ENCODE results near the gene NTSR2.

NTSR2 gene

DNA sequence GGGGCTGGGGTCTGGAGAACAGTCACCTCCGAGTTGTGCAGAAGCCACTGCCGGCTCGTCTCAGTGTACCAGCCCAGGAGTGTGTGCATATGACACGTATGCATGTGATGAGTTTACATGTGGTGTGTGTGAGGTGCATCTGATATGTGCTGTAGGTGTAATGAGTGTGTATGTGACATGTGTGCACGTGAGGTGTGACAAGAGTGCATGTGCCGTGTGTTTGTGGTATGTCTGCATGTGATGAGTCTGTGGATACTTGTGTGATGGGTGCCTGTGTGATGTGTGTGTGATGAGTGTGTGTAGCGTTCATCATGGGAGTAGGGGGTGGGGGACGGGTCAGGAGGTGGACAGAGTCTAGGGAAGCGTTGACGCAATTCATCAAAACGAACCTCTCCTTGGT is 12.8 kb downstream of the NTSR2 start:
- DNase-seq: no peak

DNA sequence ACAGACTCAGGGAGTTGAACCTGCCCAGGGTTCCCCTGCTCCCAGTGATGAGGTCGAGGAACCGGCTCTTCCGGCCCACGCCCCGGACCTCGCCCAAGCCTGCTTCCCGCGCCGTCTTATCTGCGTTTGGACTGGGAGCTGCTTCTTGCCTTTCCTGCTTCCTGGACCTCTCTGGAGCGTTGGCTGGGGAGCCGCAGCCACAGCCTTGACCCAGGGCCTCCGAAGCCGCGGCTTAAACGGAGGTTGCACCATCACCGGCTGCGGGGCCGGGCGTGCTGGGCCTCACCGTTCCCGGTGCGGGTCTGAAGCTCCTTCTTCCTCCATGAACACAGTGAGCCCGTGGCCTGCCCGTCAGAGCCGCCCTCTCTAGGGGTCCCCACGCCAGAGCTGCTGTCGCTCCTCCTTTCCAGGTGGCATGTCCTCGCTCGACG is 13.3 kb downstream of the NTSR2 start:
- no peak for DNase-seq

GRCh38 chr2:11656252-11656651 is 13.7 kb downstream of the NTSR2 start:
- DNase-seq: no peak

DNA sequence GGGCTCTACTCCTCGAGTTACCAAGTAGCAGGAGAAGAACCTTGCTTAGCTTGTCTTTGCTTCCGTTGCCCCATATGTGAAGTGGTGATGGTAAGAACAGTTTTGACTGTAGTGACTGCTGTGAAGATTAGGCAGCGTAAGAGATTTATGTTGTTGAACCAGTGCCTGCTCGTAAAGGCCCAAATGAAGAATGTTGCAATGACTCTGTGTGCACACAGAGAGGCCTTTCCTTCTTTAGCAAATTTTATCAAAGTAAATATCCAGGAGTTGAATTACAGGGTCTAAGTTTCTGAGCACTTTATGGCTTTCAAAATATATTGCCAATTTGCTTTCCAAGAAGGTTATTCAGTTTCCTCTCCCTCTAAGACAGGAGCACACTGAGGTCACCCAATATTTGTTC is 14.5 kb downstream of the NTSR2 start:
- DNase-seq: no peak

DNA sequence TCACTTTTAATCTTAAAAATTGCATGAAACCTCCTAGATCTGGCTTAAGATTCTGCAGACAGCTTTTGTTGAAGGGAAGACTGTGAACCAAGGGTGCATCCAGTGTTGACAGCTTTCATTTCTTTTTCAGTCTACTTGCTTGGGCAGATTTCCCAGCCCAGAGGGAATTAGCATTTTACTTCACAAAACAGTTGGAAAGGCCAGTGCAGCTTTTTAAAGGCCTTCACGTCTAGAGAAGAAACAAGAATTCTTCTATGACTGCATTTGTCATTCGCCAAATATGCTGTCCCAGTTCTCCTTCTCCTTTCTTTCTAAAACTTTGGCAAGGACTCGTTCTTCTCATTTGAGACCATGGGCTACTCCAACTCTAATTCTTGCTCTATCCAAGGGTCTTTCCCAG is 17.4 kb downstream of the NTSR2 start:
- no peak for DNase-seq

GRCh38 chr2:11651856-11652548 is 18.0 kb downstream of the NTSR2 start:
- no peak for DNase-seq

- DNase-seq: no peak
These were observed 20.9 kb downstream of the NTSR2 start for GRCh38 chr2:11649093-11649492.

DNA sequence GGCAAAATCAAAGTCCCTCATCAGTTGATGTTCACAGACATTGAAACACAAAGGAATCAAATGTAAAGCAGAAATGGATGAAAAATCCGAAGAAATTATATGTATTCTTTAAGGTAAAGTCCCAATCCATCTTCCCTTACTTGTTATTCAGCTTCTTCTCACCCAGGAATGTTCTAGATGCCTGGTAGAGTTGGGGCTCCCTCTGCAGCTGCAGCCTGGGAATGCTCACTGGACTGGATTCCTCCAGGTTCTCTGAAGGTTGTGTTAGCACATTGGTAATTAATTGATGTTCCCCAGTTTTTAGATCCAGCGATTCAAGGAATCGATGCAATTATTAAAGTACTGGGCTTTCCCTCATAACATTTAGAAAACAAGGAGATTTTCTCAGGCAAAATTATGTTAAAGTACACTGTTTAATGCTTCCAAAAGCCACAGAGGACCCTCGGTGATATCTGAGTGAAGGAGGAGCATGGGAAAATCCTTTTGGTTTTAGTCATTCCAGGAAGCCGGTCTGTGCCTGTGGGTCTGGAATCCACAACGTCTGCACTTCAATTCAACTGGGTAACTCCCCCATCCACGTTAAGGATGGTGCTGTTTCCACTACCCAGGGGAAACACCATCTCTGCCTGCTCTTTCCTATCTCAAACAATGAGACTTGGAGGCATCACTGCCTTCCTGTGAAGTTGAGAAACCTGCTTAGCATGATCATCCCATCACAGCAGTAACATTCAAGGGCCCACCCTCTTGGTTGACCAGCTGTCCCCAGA is 22.0 kb downstream of the NTSR2 start:
- DNase-seq: no peak

GRCh38 chr2:11646530-11646929 is 23.5 kb downstream of the NTSR2 start:
- no peak for DNase-seq

DNA sequence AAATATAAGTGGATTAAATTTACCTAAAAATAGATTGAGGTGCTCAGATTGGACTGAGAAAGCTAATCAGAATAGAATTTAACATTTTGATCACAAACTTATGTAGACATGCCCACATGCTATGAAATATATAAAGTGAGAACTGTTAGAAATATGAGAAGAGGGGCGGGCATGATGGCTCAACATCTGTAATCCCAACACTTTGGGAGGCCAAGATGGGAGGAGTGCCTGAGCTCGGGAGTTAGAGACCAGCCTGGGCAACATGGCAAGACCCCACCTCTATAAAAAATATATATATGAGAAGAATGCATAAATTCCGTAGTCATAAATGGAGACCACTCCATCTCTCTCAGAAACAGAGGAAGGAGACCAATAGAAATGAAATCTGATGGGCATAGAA is 25.7 kb downstream of the NTSR2 start:
- DNase-seq: no peak

GRCh38 chr2:11642972-11643371 is 27.0 kb downstream of the NTSR2 start:
- no peak for DNase-seq

DNA sequence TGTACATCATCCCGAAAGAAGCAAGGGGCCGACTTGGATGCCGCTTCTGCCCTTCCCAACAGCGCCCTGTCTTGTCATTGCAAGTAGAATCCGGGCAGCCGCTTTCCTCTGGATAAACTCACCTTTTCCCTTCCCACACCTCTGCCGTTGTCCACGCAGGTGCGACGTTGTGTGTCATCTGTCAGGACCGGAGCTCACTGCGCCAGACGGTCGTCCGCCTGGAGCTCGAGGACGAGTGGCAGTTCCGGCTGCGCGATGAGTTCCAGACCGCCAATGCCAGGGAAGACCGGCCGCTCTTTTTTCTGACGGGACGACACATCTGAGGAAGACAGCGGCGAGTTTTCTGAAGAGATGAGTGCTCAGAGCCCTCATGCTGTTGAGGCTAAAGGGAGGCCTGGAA is 29.9 kb downstream of the NTSR2 start:
- no peak for DNase-seq

GRCh38 chr2:11639503-11639902 is 30.5 kb downstream of the NTSR2 start:
- DNase-seq: no peak

DNA sequence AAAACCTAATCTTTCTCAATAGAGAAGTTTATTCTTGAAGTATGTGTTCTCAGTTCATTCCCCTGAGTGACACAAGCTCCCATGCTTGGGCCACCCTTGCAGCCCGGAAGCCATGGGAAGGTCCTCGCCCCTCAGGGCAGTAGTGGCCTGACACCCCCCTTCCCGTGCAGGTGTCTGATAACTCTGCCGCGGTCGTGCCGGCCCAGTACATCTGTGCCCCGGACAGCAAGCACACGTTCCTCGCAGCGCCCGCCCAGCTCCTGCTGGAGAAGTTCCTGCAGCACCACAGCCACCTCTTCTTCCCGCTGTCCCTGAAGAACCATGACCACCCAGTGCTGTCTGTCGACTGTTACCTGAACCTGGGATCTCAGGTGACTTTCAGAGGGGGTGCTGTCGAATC is 32.4 kb downstream of the NTSR2 start:
- no peak for DNase-seq

DNA sequence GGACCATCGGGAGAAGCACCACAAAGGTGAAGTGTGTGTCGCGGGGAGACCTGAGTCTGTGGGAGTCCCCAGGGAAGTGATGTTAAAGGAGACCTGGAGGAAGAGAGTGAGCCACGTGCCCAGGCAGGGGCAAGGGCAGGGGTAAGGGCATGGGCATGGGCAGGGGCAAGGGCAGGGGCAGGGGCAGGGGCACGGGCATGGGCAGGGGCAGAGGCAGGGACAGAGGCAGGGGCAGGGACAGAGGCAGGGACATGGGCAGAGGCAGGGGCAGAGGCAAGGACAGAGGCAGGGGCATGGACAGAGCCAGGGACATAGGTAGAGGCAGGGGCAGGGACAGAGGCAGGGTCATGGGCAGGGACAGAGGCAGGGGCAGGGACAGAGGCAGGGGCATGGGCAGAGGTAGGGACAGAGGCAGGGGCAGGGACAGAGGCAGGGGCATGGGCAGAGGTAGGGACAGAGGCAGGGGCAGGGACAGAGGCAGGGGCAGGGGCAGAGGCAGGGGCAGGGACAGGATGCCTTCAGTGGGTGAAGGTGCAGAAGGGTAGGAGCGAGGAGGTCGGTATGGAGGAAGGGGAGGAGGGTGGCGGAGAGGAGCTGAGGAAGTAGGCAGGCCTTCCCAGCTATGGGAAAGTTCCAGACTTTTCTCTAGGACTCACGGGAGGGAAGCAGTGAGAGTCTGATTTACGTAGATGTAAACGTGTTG is 33.3 kb downstream of the NTSR2 start:
- no peak for DNase-seq

DNA sequence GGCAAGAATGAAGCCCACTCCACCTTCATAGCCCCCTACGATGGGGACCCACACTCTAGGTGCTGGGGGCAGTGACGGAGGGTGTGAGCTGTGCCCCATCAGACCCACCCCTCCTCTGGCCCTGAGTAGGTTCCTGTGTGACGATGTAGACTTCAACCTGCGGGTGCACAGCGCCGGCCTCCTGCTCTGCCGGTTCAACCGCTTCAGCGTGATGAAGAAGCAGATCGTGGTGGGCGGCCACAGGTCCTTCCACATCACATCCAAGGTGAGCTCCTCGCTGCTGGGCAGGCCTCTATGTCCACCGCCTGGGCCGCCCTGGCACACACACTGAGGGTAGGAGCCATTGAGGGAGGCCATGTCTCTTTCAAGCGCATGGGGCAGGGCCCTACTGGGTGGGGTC is 34.9 kb downstream of the NTSR2 start:
- DNase-seq: no peak

GRCh38 chr2:11634584-11634983 is 35.4 kb downstream of the NTSR2 start:
- no peak for DNase-seq

DNA sequence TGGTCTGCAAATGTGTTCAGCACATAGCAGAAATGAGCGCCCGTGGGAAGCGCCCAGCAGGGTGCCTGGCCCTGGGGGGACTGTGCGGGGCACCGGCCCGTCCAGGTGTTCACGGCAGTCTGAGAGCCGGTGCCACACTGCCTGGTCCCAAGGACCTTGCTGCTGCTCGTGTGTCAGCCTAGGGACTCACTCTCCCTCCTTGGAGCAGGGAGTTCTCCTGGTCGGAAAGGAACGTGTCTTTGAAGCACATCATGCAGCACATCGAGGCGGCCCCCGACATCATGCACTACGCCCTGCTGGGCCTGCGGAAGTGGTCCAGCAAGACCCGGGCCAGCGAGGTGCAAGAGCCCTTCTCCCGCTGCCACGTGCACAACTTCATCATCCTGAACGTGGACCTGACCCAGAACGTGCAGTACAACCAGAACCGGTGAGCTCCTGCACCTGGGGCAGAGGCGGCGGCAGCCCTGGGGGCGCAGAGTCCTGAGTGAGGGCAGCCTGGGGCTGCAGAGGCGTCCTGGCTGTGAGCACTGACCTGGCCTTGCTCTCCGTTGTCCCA is 36.0 kb downstream of the NTSR2 start:
- no peak for DNase-seq

DNA sequence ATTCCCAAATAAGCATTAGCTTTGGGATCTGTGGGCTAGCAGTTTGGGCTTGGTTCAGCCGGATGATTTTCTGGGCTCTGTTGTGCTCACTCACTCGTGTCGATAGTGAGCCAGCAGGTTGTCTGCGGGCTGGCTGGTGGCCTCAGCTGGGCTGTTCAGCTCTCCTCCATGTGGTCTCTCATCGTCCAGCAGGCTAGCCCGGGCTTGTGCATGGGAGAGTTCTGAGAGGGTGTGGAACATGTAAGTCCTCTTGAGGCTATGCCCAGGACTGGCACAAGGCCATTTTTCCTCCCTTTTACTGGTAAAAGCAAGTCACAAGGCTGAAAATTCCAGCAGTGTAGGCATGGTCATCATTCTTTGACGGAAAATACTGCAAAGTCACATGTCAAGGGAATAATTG is 38.5 kb downstream of the NTSR2 start:
- no peak for DNase-seq

DNA sequence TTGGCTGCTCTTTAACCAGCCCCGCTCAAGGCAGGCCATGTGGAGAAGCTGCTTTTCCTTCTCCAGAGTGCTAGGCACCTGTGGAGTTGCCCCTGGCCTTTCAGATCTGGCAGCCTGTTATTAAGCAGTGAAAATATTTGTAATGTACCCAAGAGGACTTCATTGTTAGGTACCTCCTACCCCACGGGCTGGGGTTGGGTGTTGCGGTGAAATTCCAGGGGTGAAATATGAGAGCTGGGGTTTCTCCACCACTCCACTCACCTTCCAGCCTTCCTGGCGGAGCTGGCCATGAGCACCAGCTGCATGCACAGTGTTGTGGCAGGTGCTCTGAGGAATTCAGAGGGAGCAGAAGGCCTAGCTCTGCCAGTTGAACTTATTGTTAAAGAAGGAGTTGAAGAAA is 39.1 kb downstream of the NTSR2 start:
- no peak for DNase-seq

- no peak for DNase-seq
These were observed 40.1 kb downstream of the NTSR2 start for GRCh38 chr2:11629851-11630250.

DNA sequence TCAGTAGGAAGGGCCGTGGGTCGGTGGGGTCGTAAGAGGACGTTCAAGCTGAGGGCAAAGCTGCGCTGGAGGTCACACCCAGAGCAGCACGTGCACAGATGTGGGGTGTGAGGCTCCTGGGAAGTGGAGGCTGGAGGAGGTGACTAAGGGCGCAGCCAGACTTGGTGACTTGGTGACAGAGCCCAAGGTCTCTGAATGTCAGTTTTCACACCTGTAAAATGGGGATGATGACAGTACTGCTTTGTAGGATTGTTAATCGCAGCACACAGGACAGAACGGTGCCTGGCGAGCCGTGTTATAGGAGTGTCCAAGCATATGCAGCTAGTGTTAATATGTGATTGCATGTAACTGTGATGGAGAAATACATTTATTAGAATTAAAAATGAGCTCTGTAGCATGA is 40.8 kb downstream of the NTSR2 start:
- DNase-seq: no peak

GRCh38 chr2:11628675-11629074 is 41.3 kb downstream of the NTSR2 start:
- DNase-seq: no peak

- DNase-seq: no peak
These were observed 44.3 kb downstream of the NTSR2 start for GRCh38 chr2:11625671-11626070.

All from RPMI8226 (cell line).